ENCODE data around the gene SLC9A9.
A peak's percentile ranks its signal among the peaks of the same experiment; 100 is the strongest.

Gene SLC9A9

GRCh38 chr3:143486611-143487010 is 361.7 kb downstream of the SLC9A9 start:
- no peak for DNase-seq

GRCh38 chr3:143484846-143485512 is 363.3 kb downstream of the SLC9A9 start:
- DNase-seq: no peak

GRCh38 chr3:143483214-143483613 is 365.1 kb downstream of the SLC9A9 start:
- no peak for DNase-seq

DNA sequence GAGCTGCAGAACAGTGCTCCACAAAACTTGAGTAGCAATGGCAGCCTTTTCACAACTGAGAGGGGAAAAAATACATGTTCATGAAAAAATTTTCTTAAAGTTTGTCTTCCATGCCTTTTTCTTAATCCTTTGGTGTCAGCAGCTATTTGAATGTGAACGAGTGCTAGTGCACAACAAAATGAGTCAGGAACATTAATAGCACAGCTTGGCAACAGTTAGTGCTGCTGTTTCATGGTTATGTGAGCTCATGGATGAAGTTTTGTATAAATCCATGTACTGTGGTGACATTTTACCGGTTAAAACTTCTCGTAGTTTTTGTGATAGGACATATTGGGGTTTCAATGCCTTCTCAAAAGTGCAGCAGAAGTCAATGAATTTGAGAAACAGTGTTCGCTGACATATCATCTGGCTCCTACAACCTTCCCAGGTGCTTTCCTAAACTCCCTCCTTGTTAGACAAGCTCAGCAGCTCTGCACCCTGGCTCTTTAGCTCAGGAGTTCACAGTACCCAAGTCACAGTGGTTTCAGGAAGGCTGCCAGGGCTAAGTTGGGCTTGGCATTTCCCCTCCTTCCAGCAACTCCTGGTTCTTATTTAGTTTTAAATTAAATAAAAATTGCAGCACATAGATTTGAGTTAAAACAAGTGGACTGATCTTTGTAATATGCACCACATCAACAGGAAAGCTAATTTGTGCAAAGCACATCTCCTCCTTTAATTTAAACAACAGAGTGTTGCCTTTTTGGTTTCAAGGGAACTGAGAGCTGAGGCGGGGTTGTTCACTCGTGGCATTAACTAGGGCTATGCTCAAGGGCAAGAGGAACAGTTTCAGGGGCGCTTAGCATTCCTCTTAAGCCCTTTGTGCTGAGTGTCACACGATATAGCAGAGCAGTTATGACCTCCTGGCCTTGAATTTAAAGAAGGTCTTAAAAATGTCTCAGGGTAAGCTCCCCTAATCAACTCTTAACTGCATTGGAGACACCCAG is 365.9 kb downstream of the SLC9A9 start:
- no peak for DNase-seq

- no peak for DNase-seq
These were observed 367.9 kb downstream of the SLC9A9 start for GRCh38 chr3:143480344-143480743.

DNA sequence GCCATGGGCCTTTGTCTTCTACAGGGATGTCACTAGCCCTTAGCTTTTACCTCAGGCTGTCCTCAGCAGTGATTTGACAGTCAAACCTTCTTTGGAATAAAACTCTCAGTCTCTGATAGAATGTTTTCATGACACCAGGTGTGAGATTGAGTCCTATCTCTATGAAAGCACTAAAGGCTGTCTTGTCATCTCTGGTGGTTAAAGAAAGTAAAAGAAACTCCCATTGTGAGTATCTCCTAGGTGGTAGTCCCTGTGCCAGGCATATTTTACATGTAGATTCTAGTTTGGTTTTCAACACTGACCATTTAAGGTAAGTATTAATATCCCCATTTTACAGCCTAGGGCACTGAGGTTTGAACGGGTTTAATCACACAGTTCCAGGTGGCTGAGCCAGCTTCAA is 368.5 kb downstream of the SLC9A9 start:
- no peak for DNase-seq

- no peak for DNase-seq
These were observed 370.1 kb downstream of the SLC9A9 start for GRCh38 chr3:143478115-143478693.

DNA sequence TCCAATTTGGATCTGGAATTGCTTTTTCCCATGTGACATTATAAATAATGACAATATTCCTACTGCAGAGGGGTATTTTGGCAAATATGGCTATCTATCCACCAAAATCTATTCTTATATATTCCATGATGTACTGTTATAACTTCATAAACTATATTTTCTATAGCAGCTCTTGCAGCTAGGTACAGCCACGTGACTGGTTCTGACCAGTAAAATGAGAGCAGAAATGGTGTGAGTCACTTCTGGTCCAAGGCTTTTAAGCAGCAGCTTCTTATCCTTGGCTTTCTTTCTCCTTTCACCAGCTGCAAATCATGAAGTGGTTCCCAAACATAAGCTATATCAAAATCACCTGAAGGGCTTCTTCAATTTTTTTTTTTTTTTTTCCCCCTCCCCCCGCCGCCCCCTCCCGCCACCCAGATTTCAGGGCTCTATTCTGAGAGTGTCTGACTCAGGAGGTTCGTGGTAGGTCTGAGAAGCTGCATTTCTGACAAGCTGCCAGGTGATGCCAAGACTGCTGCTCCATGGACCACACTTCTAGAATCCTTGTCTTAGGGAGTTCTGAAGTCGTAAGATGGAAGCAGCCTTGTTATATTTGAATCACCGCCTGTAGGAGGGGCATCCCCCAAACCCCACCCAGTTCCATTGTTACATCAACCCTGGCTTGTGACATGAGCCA is 371.2 kb downstream of the SLC9A9 start:
- DNase-seq: no peak

- DNase-seq: no peak
These were observed 372.3 kb downstream of the SLC9A9 start for GRCh38 chr3:143475981-143476380.

GRCh38 chr3:143472731-143473523 is 375.3 kb downstream of the SLC9A9 start:
- DNase-seq: no peak

GRCh38 chr3:143471705-143472104 is 376.6 kb downstream of the SLC9A9 start:
- DNase-seq: no peak

DNA sequence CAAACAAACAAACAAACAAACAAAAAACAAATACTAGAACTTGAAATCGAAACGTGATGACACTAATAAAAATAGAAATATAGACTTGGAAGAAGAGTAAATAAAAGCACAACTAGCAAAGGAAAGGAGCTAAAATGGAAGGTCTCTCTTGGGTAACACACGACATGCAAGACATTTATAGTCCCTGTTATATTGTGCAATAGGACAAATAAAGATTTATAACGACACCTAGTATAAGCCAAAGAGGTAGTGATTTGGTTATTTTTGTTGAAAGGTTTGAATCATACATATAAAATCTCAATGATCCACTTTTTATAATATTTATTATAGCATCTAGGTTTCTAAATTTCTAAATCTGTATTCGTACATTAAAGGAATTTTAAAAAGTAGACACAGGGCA is 379.1 kb downstream of the SLC9A9 start:
- no peak for DNase-seq

- DNase-seq: no peak
These were observed 382.6 kb downstream of the SLC9A9 start for GRCh38 chr3:143465666-143466065.

- no peak for DNase-seq
These were observed 383.4 kb downstream of the SLC9A9 start for GRCh38 chr3:143464850-143465249.

DNA sequence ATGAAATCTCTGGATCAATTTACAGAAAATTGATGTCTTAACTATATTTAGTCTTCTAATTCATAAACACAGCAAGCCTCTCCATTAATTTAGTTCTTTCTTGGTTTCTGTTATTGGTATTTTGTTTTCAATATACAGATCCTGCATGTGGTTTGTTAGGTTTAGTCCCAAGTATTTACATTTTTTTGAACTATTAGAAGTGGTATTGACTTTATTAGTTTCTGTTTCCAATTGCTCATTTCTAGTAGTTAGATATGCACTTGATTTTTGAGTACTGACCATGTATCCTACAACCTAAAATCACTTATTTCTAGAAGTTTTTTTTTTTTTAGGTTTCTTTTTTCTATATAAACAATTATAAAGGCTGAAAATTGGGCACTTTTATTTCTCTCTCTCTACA is 392.8 kb downstream of the SLC9A9 start:
- DNase-seq: no peak

GRCh38 chr3:143450632-143451031 is 397.6 kb downstream of the SLC9A9 start:
- no peak for DNase-seq

DNA sequence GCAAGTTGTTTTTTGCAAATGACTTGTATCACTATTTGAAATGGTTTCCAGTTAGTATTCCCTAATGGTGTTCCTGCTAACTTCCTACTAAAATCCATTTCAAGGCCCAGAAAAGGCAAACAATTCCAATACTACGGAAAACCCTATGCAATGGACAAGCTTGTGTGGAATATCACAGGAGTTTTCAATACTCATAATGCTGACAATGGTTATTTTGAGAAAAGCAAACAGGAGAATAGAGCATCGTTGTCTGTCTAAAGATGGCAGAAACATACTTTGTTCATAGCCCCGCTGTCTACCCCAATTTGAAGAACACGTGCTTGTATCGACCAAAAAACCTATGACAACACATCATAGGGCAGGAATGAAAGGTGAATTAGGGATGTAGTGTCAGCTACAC is 400.8 kb downstream of the SLC9A9 start:
- no peak for DNase-seq

- no peak for DNase-seq
These were observed 403.1 kb downstream of the SLC9A9 start for GRCh38 chr3:143445118-143445517.

DNA sequence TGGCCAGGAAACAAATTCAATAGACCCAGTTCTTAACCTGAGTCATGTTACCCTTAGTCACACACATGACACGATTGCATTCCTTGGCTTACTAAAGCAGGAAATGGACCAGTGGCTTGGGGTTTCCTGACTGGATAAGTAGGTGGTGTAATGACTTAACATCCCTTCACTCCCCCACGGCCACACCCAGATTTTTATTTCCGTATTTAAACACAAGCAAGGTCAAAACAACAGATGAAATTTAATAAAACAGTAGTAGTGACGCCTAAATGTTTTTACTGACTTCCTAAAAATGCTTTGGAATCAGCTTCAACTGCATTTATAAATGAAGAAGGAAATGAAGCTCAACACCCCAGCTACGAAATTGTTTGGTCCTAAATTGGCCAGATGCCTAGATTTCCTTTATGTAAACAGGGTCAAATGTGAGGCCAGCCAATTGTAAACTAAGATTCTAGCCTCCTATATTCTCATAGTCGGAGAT is 404.4 kb downstream of the SLC9A9 start:
- peak; percentile 51 for DNase-seq

DNA sequence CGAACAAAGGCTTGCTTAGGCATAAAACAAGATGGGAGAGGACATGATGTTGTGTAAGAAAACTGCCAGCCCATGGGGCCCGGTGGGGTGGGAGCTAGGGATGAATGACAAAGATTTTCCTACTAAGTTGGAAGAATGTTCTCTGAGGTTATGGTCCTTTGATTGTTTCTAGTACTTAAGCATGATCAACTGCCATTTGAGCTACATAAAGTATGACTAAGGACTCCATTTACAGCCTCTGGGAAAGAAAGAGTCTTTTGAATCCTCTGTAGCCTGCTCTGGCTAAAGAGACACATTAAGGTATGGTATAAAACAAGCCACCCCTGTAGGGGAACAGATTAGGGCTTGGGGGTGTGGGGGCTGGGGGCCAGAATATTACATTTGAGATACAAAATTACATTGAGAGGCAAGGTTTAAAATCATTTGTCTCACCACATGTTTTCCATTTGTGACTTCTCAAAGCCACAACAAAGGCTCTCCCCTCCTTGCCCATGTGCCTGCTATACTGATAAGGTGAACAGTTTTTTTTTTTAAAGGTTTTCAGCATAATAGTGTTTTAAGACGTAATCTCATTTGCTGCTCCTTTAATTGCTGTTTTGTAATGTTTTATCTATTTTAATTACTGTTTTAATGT is 405.3 kb downstream of the SLC9A9 start:
- no peak for DNase-seq

- DNase-seq: no peak
These were observed 406.6 kb downstream of the SLC9A9 start for GRCh38 chr3:143441516-143442171.
